K562 treated with DMSO at 1 percent for 48 hours (cell line): ENCODE measurements around the gene ZNF398. TPM values are rescaled to one million over a fixed set of nuclear protein-coding genes. Genes with fewer than 3 reads are reported as not detected.

Experiments
- total RNA-seq: library from RNA; unstranded; fragments of 300-600 nt; gene quantifications from 2 replicates; pipeline ENCODE4 v1.2.3, GENCODE V29; 2022; ENCODE audit warnings: low replicate concordance; ENCODE audit errors: extremely low read depth

The ZNF398 gene
- total RNA-seq = not detected in 2 replicates

DNA sequence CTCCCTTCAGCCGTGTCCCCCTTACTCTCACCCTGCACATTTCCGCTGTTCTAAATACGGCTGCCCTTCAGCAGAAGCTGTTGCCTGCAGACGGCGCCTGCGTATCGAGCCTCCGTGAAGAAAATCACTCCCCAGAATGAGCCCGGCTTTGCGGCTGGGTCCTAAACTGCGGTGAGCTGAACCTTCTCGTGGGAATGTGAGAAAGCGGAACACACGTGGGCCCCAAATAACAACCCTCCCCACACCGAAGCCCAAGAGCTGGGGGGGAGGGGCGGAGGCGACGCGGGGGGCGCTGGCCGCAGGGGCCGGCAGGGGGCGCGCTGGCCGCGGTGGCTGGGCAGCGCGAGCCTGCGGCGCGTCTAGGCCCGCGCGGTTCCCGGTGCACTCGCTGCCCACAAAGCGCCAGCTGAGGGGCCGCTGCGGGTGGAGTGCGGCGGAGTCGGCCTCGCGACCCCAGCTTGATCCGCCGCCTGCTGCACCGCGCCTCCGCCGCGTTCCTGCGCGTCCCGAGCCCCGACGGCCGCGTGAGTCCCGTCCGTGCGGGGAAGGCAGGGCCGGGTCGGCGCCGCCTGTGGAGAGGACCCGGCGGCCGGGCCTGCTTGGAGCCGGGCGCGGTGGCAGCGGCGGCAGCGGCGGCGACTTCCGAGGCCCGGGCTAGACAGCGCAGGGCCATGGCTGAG, at the start of gene ZNF398:
ZNF398 (plus strand) TSS at position 382 of the 680 bp plus-strand sequence; CDS start at position 672, 290 bp downstream.

DNA sequence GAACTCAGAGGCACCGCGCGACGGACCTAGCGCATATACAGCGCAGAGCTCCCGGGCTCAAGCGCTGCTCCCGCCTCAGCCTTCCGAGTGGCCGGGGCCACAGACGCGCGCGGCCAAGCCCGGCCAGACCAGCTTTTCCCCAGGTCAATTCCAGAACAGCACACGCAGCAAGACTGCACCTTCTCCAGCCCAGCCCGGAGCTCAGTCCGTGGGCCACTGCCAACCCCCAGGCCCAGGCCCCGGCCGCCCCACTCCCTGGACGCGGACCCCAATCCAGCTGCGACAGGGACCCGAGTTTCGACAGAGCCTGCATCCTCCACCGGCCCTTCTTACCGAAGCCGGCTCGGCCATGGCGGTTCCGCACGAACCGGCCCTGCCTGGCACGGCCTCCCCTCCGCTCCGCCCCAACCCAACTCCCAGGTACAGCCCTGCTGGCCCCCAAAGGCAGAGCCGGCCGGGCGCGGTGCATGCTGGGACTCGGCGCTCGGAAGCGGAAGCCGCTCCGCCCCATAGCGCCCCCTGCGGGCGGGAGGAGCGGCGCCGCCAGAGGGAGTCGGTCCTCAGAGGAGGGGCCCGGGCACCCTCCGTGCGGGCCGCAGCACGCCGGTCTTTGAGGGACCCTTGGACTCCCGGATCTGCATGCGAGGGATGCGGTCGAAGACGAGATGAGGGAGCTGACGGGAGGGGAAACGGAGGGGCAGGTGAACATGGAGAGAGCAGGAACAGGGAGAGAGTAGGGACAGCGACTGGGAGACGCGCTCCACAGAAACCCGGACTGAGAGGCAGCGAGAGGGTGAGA, 21.2 kb upstream of the ZNF398 start, which contains the start of gene ZNF425:
ZNF425 (minus strand) TSS at position 462 of the 799 bp plus-strand sequence; CDS start at position 351, 111 bp downstream.

DNA sequence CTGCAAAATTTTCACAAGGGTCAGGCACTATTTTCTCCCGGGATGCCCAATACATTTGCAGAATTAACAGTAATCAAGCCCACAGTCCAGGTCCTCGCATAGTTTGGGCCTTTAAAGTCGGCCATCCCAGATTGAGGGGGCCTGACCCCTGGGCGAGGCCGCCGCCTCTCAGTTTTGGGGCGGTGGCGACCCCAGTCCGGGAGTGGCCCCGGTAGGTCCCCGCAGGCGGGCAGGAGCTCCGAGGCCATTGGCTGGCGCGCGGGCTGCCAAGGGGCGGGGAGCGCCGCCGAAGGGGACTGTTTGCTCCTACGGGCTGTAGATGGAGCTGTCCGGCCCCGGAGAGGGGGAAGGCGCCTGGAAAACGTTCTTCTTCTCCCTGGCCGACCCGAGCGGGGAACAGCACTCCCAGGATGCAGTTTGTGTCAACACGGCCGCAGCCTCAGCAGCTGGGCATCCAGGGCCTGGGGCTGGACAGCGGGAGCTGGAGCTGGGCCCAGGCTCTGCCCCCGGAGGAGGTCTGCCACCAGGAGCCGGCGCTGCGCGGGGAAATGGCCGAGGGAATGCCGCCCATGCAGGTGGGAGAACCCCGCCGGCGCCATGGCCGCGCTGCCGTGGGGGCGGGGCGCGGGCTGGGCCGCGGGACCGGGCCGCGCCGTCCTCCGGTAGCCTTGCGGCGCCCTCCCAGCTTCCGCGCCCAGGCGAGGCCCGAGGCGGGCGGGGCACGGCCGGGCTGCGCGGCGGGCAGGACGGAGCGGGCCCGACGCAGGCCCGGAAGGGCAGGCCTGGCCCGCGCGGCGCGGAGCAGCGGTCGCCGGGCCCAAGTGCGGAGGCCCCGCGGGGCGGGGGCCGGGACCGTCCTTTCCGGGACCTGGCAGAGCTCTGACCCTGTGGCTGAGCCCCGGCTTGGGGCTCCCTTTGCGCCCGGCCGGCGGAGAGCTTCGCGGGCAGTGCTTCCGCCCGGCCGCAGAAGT, 48.2 kb downstream of the ZNF398 start, which contains the start of gene ZNF282:
ZNF282 (plus strand) TSS at position 367 of the 971 bp plus-strand sequence; CDS start at position 411, 44 bp downstream.

Other genes with a start within 250 kb of the ZNF398 start
- not detected in 2 replicates for gene PDIA4, start 118.9 kb upstream of the ZNF398 start, total RNA-seq
- gene ZNF786, start 56.7 kb upstream of the ZNF398 start, total RNA-seq = not detected in 2 replicates
- not detected in 2 replicates for gene ZNF425, start 21.1 kb upstream of the ZNF398 start, total RNA-seq
- not detected in 2 replicates for gene ZNF282, start 48.1 kb downstream of the ZNF398 start, total RNA-seq
- not detected in 2 replicates for gene ZNF212, start 92.2 kb downstream of the ZNF398 start, total RNA-seq
- not detected in 2 replicates for gene ZNF783, start 114.7 kb downstream of the ZNF398 start, total RNA-seq